Glomerular endothelial cell (primary cell): ENCODE measurements around the gene STK32B. TPM values are rescaled to one million over a fixed set of nuclear protein-coding genes. Genes with fewer than 3 reads are reported as not detected.

Experiments used
- DNase-seq: peaks from one replicate; pipeline ENCODE4 v3.0.0-alpha.2; 2011; ENCODE audit warnings: low read depth, low spot score; ENCODE audit errors: extremely low read depth
- total RNA-seq: library from RNA; depleted of rRNA; stranded (reverse); fragments of >200 nt; gene quantifications from 2 replicates; pipeline ENCODE4 v1.2.3, GENCODE V29; 2015

The STK32B gene
- total RNA-seq, 1 donor from 2014 or later: 29.0 TPM

GRCh38 chr4:5029447-5029846 is 21.8 kb upstream of the STK32B start:
- DNase-seq: no peak

- DNase-seq: peak; percentile 86
Measured at GRCh38 chr4:5030221-5030620, 21.1 kb upstream of the STK32B start.

GRCh38 chr4:5030927-5031326 is 20.4 kb upstream of the STK32B start:
- DNase-seq: no peak

GRCh38 chr4:5032813-5033212 is 18.5 kb upstream of the STK32B start:
- DNase-seq: no peak

- peak; percentile 82 for DNase-seq
Measured at GRCh38 chr4:5033281-5033841, 17.9 kb upstream of the STK32B start.

- no peak for DNase-seq
Measured at GRCh38 chr4:5034206-5034605, 17.1 kb upstream of the STK32B start.

GRCh38 chr4:5036239-5036638 is 15.0 kb upstream of the STK32B start:
- DNase-seq: no peak

GRCh38 chr4:5037553-5038551 is 13.4 kb upstream of the STK32B start:
- DNase-seq: peak; percentile 85

- no peak for DNase-seq
Measured at GRCh38 chr4:5039800-5040199, 11.5 kb upstream of the STK32B start.

- no peak for DNase-seq
Measured at GRCh38 chr4:5040856-5041620, 10.2 kb upstream of the STK32B start.

- DNase-seq: no peak
Measured at GRCh38 chr4:5041699-5042098, 9.6 kb upstream of the STK32B start.

- DNase-seq: no peak
Measured at GRCh38 chr4:5043579-5043978, 7.7 kb upstream of the STK32B start.

- no peak for DNase-seq
Measured at GRCh38 chr4:5044341-5044740, 6.9 kb upstream of the STK32B start.

- no peak for DNase-seq
Measured at GRCh38 chr4:5045097-5045496, 6.2 kb upstream of the STK32B start.

- no peak for DNase-seq
Measured at GRCh38 chr4:5048721-5049120, 2.6 kb upstream of the STK32B start.

- no peak for DNase-seq
Measured at GRCh38 chr4:5050520-5051277, 581 bp upstream of the STK32B start.

GRCh38 chr4:5052204-5052702 is 973 bp downstream of the STK32B start:
- DNase-seq: no peak

- no peak for DNase-seq
Measured at GRCh38 chr4:5052726-5053425, 1.6 kb downstream of the STK32B start.

- no peak for DNase-seq
Measured at GRCh38 chr4:5054532-5054931, 3.3 kb downstream of the STK32B start.

- DNase-seq: no peak
Measured at GRCh38 chr4:5055411-5055810, 4.1 kb downstream of the STK32B start.
